GM12864 (cell line): ENCODE data around the gene DUXB.

ENCODE experiments used
- DNase-seq: peaks from one replicate; pipeline ENCODE4 v3.0.0-alpha.2; 2011; ENCODE audit warnings: low read depth
- H3K4me3 ChIP-seq: 2 replicates; pipeline ENCODE4 v1.5.1; 2011; ENCODE audit warnings: mild to moderate bottlenecking, low read depth, low read length, control low read depth
- CTCF ChIP-seq: IDR thresholded peaks from 2 replicates; pipeline ENCODE4 v1.5.1; 2011; ENCODE audit warnings: low read depth, mild to moderate bottlenecking, moderate library complexity, low read length, control low read depth, inconsistent platforms; ENCODE audit errors: missing control alignments

Gene DUXB

DNA sequence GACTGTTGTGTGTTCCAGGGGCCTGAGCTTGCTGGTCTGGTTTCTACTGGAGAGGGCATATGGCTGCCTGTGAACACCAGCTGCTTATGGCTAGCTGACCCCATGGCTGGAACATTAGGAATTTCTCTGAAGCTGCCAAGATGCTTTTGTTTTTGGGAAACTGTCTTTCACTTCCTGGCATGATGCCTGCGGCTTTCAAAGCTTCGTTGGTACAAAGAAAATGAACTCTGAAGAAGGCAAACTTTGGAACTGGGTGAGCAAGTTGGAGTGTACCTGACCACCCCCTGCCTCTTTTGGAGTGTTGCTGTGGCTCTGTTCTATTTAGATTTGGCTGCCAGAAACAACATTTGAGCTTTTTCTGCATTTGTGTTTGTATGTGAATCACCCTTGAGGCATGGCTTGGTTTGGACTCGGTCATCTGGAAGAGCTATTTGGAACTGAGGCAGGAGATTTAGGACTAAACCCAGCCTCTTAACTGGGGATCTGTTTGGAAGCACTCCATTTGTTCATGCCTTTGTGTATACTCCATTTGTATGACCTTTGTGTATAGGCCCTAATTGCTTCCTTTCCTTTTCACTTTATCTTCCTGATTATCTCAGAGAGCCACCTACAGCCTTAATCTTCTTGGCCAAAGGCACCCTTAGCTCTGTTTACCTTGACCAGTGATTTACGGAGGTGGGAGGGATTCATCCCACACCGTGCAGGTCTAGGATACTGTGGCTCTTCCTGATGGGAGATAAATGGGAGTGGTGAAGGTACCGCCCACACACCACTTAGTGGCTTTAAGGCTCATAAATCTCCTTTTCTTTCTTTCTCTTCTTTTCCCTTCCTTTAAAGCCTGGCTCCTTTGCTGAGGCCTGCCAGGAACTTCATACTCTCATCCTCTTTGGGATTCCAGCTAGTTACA lies 32.3 kb upstream of the DUXB start:
- TF ChIP-seq CTCF: no peak
- DNase-seq: no peak
- H3K4me3 ChIP-seq: no peak overlapping the region

DNA sequence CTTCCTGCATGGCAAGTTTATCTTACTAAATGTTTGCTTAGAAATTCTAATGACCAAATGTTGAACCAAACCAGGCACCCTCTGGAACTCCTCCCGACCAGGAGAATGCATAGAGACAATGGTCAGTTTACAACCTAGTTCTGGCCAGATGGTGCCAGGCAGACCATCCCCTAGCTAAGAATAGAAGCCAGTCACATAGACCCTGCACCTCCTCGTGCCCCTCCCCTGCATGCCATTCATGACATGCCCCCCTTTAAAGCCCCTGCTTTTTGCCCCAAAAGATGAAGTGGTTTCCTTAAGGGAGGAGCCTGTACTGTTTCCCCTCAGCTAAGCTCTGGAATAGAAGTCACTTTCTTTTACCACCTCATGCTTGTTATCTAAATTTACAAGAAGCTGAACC lies 31.6 kb upstream of the DUXB start:
- no peak overlapping the region for H3K4me3 ChIP-seq
- TF ChIP-seq CTCF: no peak
- DNase-seq: no peak

DNA sequence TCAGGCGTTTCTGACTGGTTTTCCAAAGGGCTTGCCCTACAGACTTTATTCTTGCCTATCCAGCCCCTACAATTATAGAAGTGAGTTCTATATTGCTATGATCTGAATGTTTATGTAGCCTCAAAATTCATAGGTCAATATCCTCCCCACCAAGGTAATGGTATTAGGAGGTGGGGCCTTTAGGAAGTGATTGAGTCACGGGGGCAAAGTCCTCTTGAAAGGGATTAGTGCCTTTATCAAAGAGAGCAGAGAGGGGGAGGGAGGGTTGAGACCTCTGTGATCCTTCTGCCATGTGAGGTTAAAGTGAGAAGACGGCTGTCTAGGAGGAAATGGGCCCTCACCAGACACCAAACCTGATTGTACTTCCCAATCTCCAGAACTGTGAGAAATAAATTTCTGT lies 26.0 kb upstream of the DUXB start:
- H3K4me3 ChIP-seq: no peak overlapping the region
- TF ChIP-seq CTCF: no peak
- DNase-seq: no peak

GRCh38 chr16:75726390-75726789 lies 25.1 kb upstream of the DUXB start, which contains the start of gene CPHXL:
TSS of gene CPHXL (minus strand) at chr16:75726490. CDS start at chr16:75726442, 48 bp downstream.
- no peak for DNase-seq
- H3K4me3 ChIP-seq: no peak within 1 kb of the TSS
- TF ChIP-seq CTCF: no peak

DNA sequence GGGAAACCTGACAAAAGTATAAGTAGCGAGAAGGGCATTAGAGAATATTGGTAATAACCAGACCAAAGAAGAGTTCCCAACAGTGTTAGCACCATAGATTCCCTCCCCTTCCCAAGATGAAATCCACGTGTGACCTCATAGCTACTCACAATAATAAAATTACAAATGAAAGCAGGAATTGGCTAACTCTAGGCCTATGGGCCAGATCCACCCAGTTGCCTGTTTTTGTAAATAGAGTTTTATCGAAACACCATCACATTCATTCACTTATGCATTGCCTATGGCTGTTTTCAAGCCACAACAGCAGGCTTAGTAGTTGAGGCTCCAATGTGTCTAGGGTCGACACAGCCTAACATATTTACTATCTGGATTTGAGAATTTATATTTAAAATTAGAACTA lies 17.2 kb upstream of the DUXB start:
- TF ChIP-seq CTCF: no peak
- DNase-seq: no peak
- H3K4me3 ChIP-seq: no peak overlapping the region

DNA sequence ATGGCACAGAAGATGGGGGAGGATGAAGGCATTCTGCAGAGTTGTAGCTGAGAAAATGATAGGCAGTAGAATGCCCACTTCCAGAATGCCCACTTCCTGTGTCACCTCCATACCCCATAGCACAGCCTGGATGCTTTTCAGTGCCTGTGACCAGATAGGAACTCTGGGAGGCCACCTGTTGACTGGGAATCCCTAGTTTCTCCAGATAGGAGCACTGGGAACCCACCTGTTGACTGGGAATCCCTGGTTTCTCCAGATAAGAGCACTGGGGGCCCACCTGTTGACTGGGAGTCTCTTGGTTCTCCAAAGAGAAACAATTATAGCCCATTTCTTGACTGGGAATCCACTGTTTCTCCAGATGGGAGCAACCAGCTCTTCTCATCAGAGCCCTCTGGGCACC lies 13.4 kb upstream of the DUXB start:
- no peak overlapping the region for H3K4me3 ChIP-seq
- no peak for TF ChIP-seq CTCF
- no peak for DNase-seq

GRCh38 chr16:75710344-75710743 lies 9.1 kb upstream of the DUXB start:
- no peak for DNase-seq
- H3K4me3 ChIP-seq: no peak overlapping the region
- no peak for TF ChIP-seq CTCF
